Liver (tissue), 9 donors: ENCODE data around the gene PPM1E. TPM values are rescaled to one million over a fixed set of nuclear protein-coding genes. Genes with fewer than 3 reads are reported as not detected.

ENCODE experiments used
- DNase-seq: peaks from one replicate; pipeline ENCODE4 v3.0.0-alpha.2; 2017; ENCODE audit warnings: low spot score
- H3K27ac ChIP-seq, 2 donors: one replicate each; pipeline ENCODE4 v1.7.0; 2013; ENCODE audit warnings: inconsistent platforms in 2 of 2, low read length in 2 of 2, control low read depth in 1 of 2, low read depth in 1 of 2, mild to moderate bottlenecking in 1 of 2
- H3K27me3 ChIP-seq, 4 donors: one replicate each; pipeline versions ENCODE4 v1.6.1 to v1.7.0; 2013; ENCODE audit warnings: low read length in 3 of 4, inconsistent platforms in 1 of 4, mild to moderate bottlenecking in 1 of 4, moderate library complexity in 1 of 4; ENCODE audit not compliant: control insufficient read depth in 4 of 4, insufficient read depth in 4 of 4
- H3K36me3 ChIP-seq, 4 donors: one replicate each; pipeline versions ENCODE4 v1.6.1 to v1.7.0; 2013; ENCODE audit warnings: low read length in 3 of 4, mild to moderate bottlenecking in 3 of 4, low read depth in 1 of 4, moderate library complexity in 1 of 4; ENCODE audit not compliant: control insufficient read depth in 4 of 4, insufficient read depth in 3 of 4
- H3K4me1 ChIP-seq, 4 donors: one replicate each; pipeline versions ENCODE4 v1.6.1 to v1.7.0; 2013; ENCODE audit warnings: low read length in 3 of 4, mild to moderate bottlenecking in 3 of 4, moderate library complexity in 1 of 4; ENCODE audit not compliant: control insufficient read depth in 4 of 4, insufficient read depth in 4 of 4
- H3K4me3 ChIP-seq, 3 donors: one replicate each; pipeline versions ENCODE4 v1.6.1 to v1.7.0; 2013; ENCODE audit warnings: low read length in 3 of 3, control low read depth in 1 of 3, low read depth in 1 of 3, mild to moderate bottlenecking in 1 of 3
- H3K9ac ChIP-seq, 2 donors: one replicate each; pipeline ENCODE4 v1.7.0; 2013; ENCODE audit warnings: low read length in 2 of 2, mild to moderate bottlenecking in 2 of 2, moderate library complexity in 2 of 2, control low read depth in 1 of 2, low read depth in 1 of 2
- H3K9me3 ChIP-seq, 4 donors: one replicate each; pipeline versions ENCODE4 v1.6.1 to v1.7.0; 2013; ENCODE audit warnings: low read length in 3 of 4; ENCODE audit not compliant: control insufficient read depth in 4 of 4
- ATF3 ChIP-seq: IDR thresholded peaks from 2 replicates; pipeline ENCODE4 v1.6.1; 2016; ENCODE audit warnings: antibody characterized with exemption
- CTCF ChIP-seq: fragments of 150-350 bp; IDR thresholded peaks from 2 replicates; pipeline ENCODE4 v1.5.1; 2017; ENCODE audit warnings: improper control_type of control experiment, low read depth, low read length; ENCODE audit not compliant: missing input control
- EGR1 ChIP-seq, 2 donors: IDR thresholded peaks; 2 replicates each; pipeline ENCODE4 v1.6.1; 2016 to 2018; ENCODE audit warnings: antibody characterized with exemption in 2 of 2, low read depth in 2 of 2
- FOXA1 ChIP-seq: IDR thresholded peaks from 2 replicates; pipeline ENCODE4 v1.6.1; 2016; ENCODE audit warnings: antibody characterized with exemption
- FOXA2 ChIP-seq: IDR thresholded peaks from 2 replicates; pipeline ENCODE4 v1.6.1; 2016; ENCODE audit warnings: antibody characterized with exemption
- GABPA ChIP-seq, 2 donors: IDR thresholded peaks in 1 of 2; conservative IDR thresholded peaks in 1 of 2; 2 replicates each; pipeline ENCODE4 v1.6.1; 2016; ENCODE audit warnings: antibody characterized with exemption in 2 of 2, mild to moderate bottlenecking in 1 of 2, moderate library complexity in 1 of 2
- HNF4A ChIP-seq, 2 donors: conservative IDR thresholded peaks; 2 replicates each; pipeline ENCODE4 v1.6.1; 2016; ENCODE audit warnings: antibody characterized with exemption in 2 of 2, mild to moderate bottlenecking in 2 of 2
- HNF4G ChIP-seq: IDR thresholded peaks from 2 replicates; pipeline ENCODE4 v1.6.1; 2016; ENCODE audit warnings: antibody characterized with exemption
- JUND ChIP-seq, 2 donors: IDR thresholded peaks; 2 replicates each; pipeline ENCODE4 v1.6.1; 2016; ENCODE audit warnings: antibody characterized with exemption in 2 of 2
- MAX ChIP-seq: IDR thresholded peaks from 2 replicates; pipeline ENCODE4 v1.6.1; 2016; ENCODE audit warnings: antibody characterized with exemption
- NR2F2 ChIP-seq: IDR thresholded peaks from 2 replicates; pipeline ENCODE4 v1.6.1; 2016; ENCODE audit warnings: antibody characterized with exemption
- RAD21 ChIP-seq, 2 donors: IDR thresholded peaks; 2 replicates each; pipeline ENCODE4 v1.6.1; 2016; ENCODE audit warnings: antibody characterized with exemption in 2 of 2, mild to moderate bottlenecking in 2 of 2
- RXRA ChIP-seq, 2 donors: IDR thresholded peaks; 2 replicates each; pipeline ENCODE4 v1.6.1; 2017 to 2018; ENCODE audit warnings: antibody characterized with exemption in 2 of 2, mild to moderate bottlenecking in 1 of 2
- SP1 ChIP-seq: IDR thresholded peaks from 2 replicates; pipeline ENCODE4 v1.6.1; 2018; ENCODE audit warnings: antibody characterized with exemption, mild to moderate bottlenecking
- TAF1 ChIP-seq: conservative IDR thresholded peaks from 2 replicates; pipeline ENCODE4 v1.6.1; 2016; ENCODE audit warnings: antibody characterized with exemption, mild to moderate bottlenecking
- YY1 ChIP-seq: IDR thresholded peaks from 2 replicates; pipeline ENCODE4 v1.6.1; 2016; ENCODE audit warnings: antibody characterized with exemption, mild to moderate bottlenecking
- ZBTB33 ChIP-seq: IDR thresholded peaks from 2 replicates; pipeline ENCODE4 v1.6.1; 2016; ENCODE audit warnings: antibody characterized with exemption
- WGBS: extraction: QIAGEN DNeasy Blood & Tissue Kit; methylation state at CpG from one replicate; pipeline ENCODE4 v1.1.7; 2013; 5-methylcytosine and 5-hydroxymethylcytosine counted together
- polyA plus RNA-seq, 2 donors: library from polyadenylated mRNA; stranded (reverse) in 1 of 2; unstranded in 1 of 2; fragments of 200-250 nt in 1 of 2; fragments of >200 nt in 1 of 2; fragmentation: Nextera tagmentation in 1 of 2; extraction: Ambion mirVana in 1 of 2; gene quantifications; one replicate each; pipeline versions ENCODE4 v1.2.1 to v1.2.3, GENCODE V29; 2013 to 2015
- total RNA-seq, 2 donors: library from RNA; depleted of rRNA; stranded (reverse); fragments of >200 nt; gene quantifications; one replicate each; pipeline ENCODE4 v1.2.3, GENCODE V29; 2014
- TF ChIP-seq, protein P1 (sequence below): IDR thresholded peaks from 2 replicates; pipeline ENCODE4 v1.6.1; 2016; ENCODE audit warnings: antibody characterized with exemption, mild to moderate bottlenecking
- donor health status: healthy.
- donor health status: healthy.
- donor health status: healthy.
- donor health status: healthy.
- donor health status: healthy.

Gene PPM1E
- total and polyA plus RNA-seq, 4 donors: 0.25 to 0.61 (median 0.50) TPM; not detected in 1

GRCh38 chr17:59010026-59010425 lies 254.4 kb downstream of the PPM1E start:
- Histone ChIP-seq H3K9me3 (no peaks in the 10 kb centered on the region), H3K36me3 (peaks cover 0 to 5% (median 3%) of the 10 kb centered on the region in 4 donors), H3K4me3 (no peak overlapping the region), H3K27ac (no peak overlapping the region), H3K4me1 (peaks cover 2 to 25% (median 12%) of the 10 kb centered on the region in 4 donors), H3K9ac (no peak overlapping the region), H3K27me3 (no peaks in the 10 kb centered on the region)
- WGBS: 94% methylated on average over 2 of the region's 2 CpGs
- TF ChIP-seq, protein P1, sequence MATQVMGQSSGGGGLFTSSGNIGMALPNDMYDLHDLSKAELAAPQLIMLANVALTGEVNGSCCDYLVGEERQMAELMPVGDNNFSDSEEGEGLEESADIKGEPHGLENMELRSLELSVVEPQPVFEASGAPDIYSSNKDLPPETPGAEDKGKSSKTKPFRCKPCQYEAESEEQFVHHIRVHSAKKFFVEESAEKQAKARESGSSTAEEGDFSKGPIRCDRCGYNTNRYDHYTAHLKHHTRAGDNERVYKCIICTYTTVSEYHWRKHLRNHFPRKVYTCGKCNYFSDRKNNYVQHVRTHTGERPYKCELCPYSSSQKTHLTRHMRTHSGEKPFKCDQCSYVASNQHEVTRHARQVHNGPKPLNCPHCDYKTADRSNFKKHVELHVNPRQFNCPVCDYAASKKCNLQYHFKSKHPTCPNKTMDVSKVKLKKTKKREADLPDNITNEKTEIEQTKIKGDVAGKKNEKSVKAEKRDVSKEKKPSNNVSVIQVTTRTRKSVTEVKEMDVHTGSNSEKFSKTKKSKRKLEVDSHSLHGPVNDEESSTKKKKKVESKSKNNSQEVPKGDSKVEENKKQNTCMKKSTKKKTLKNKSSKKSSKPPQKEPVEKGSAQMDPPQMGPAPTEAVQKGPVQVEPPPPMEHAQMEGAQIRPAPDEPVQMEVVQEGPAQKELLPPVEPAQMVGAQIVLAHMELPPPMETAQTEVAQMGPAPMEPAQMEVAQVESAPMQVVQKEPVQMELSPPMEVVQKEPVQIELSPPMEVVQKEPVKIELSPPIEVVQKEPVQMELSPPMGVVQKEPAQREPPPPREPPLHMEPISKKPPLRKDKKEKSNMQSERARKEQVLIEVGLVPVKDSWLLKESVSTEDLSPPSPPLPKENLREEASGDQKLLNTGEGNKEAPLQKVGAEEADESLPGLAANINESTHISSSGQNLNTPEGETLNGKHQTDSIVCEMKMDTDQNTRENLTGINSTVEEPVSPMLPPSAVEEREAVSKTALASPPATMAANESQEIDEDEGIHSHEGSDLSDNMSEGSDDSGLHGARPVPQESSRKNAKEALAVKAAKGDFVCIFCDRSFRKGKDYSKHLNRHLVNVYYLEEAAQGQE: no peak
- TF ChIP-seq GABPA (IDR thresholded peaks at IDR 0.05 in 1 of 2, conservative IDR thresholded peaks at IDR 0.05 in 1 of 2) (no peak), RAD21 (IDR thresholded peaks at IDR 0.05) (no peak), ZBTB33 (no peak), HNF4G (no peak), TAF1 (no peak), FOXA2 (no peak), EGR1 (IDR thresholded peaks at IDR 0.05; ENCODE audit: low read depth in 2 of 2) (no peak), YY1 (no peak), CTCF (no peak), RXRA (IDR thresholded peaks at IDR 0.05) (no peak), HNF4A (conservative IDR thresholded peaks at IDR 0.05) (no peak), SP1 (no peak), MAX (no peak), JUND (IDR thresholded peaks at IDR 0.05) (no peak), FOXA1 (no peak), NR2F2 (no peak), ATF3 (no peak)
- DNase-seq: no peak
